Activated CD4-positive, alpha-beta T cell treated with anti-CD3 and anti-CD28 coated beads, Interleukin-2, amount 50 U/mL, for 1 hour (primary cell): ENCODE measurements around the gene ADAM15.

Source experiments
- DNase-seq: peaks from one replicate; pipeline ENCODE4 v3.0.0-alpha.2; 2020

The ADAM15 gene

DNA sequence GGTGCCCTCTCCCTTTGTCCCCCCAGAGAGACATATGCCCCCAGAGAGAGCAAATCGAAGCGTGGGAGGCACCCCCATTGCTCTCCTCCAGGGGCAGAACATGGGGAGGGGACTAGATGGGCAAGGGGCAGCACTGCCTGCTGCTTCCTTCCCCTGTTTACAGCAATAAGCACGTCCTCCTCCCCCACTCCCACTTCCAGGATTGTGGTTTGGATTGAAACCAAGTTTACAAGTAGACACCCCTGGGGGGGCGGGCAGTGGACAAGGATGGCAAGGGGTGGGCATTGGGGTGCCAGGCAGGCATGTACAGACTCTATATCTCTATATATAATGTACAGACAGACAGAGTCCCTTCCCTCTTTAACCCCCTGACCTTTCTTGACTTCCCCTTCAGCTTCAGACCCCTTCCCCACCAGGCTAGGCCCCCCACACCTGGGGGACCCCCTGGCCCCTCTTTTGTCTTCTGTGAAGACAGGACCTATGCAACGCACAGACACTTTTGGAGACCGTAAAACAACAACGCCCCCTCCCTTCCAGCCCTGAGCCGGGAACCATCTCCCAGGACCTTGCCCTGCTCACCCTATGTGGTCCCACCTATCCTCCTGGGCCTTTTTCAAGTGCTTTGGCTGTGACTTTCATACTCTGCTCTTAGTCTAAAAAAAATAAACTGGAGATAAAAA, 35.9 kb downstream of the ADAM15 start:
- no peak for DNase-seq

DNA sequence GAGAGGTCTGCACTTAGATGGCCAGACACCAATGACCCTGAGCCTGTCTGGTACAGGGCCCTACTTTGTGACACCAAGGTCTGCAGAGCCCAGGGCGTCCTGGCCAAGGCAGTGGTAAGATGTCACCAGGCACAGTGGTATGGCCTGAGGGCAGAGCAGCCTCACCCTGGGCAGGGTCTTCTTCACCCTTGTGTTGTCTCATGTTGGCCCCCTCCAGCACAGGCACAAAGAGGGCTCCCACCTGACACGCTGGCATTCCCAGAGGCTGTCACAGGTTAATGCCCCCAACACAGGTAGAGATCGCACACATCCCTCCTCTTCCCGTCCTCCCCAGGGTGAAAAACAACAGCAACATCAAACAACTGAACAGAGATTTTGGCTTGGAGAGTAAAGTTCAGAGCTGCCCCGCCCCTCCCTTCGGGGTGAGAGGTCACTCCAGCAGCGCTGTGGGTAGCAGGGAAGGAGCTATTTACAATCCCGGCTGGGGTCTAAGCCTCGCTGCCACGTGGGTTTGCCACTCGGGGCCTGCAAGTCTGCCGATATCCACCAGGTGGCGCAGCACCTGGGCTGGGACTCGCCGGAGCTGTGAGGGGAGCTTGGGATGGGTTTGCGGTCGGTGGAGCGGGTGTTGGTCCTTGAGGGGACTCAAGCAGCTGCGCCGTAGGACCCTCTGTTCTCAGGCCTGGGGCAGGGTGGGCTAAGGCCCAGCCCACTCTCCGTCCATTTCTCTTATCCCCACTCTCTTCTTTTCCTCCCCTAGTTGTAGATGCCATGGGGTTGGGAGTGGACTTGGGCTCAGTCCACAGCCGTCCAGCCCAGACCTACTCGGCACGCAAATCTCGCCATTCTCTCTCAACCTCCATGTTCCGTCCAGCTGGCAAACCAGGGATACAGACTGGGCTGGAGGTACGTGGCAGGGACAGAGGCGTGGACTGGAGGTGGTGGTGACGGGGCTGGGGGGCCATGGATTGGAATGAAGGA, 40.2 kb downstream of the ADAM15 start:
- DNase-seq: peak; percentile 80

DNA sequence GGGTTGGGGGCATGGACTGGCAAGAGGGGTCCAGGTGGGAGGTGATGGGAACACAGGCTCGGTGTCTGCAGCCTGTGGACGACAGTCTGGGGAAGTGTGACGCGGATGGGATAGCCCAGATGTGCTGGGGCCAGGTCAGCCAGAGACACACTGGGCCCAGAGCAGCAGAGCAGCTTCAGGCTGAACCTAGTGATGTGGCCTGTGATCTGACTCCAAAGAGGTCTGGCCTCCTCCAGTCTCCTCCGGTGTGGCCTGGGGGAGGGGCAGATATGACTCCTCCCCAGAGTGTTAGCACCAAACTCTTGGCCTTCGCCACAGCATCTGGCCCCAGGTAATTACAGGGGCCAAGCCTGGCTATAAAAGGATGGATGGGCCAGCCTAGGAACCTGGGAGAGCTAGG, 41.0 kb downstream of the ADAM15 start:
- DNase-seq: no peak

DNA sequence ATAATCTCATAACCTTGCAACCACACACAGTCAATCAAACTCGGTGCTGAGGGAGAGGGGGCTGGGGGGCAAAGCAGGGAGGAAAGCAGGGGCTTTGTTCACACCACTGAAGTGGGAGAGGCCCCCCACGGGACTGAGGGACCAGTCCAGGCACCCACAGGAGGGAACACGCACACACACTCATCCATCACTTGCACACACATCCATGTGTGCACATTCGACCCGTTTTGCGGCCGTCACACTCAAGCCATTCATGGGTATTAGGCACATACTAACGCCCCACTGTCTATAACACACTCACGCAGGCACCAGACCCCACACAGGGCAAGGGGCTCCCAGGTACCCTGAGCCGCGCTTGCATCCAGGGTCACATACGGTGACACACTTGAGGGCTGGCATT, 41.5 kb downstream of the ADAM15 start:
- no peak for DNase-seq

DNA sequence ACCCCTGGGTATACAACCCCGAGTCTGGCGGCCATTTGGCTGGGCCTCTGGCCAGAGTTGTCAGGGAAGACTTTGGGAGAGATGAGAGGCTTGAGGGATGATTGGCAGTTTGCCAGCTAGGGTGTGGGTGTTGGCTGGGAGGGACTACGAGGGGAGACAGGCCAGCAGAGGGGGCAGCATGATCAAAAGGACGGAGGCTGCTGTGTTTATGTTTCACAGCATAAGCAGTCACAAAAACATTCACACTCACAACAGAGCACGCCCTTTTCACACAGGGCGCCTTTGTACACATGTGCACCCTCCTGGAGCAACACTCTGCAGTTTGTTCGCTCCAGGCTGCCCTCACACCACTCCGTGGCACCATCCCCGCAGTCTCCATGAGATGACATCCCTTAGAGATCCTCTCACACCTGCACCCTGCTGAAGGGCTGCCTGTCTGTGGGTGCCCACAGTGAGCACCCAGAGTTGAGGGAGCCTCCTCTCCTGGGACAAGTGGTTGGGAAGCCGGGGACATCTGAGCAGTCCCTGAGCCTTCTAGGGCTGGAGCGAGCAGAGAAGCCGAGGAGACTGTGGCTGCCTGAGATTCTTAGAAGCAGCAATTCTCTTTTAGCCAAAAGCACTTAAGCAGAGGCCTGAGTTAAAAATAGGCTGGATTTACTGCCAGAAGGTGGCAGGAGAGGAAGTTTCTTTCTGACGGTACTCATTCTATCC, 43.0 kb downstream of the ADAM15 start:
- no peak for DNase-seq

- DNase-seq: no peak
Measured at GRCh38 chr1:155094622-155094948, 43.5 kb downstream of the ADAM15 start.

GRCh38 chr1:155099331-155099730, 48.2 kb downstream of the ADAM15 start:
- no peak for DNase-seq

GRCh38 chr1:155103325-155103724, 52.2 kb downstream of the ADAM15 start:
- DNase-seq: no peak

GRCh38 chr1:155104605-155105534, 53.8 kb downstream of the ADAM15 start:
- no peak for DNase-seq

DNA sequence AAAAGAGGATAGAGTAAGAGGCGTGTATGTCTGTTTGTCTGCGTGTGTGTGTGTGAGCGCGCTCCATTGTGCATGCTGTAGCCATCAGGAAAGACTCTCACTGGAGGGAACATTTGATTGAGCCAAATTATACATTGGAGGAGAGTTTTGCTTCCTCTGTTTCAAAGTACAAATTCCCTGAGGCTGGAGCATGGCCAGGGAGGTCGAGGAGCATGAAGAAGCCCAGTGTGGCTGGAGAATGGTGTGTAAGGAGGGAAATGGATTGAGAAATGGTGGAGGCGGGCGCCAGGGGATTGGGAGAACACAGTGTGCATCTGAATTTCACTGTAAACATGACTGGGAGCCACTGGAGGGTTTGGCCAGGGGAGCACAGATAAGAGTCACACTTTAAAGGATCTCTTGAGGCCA, 54.5 kb downstream of the ADAM15 start:
- DNase-seq: no peak

GRCh38 chr1:155106862-155107261, 55.7 kb downstream of the ADAM15 start:
- DNase-seq: no peak

- no peak for DNase-seq
Measured at GRCh38 chr1:155107309-155108264, 56.5 kb downstream of the ADAM15 start.

DNA sequence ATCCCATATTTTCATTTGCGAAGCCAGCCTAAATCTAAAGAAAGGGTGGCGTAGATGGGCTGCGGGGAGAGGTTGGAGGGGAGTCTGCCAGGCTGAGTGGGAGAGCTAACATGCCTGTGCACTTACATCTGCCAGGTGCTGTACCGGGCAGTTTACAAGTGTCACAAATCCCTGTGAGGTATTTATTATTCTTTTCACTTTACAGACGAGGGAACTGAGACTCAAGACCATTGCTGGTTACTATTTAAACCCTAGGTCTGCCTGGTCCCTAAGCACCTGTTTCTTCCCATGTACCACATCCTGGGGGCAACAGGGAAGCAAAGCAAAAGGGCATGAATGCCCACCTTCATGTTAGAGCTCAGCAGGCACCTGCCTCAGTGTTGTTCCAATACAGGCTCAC, 57.2 kb downstream of the ADAM15 start:
- DNase-seq: no peak

- no peak for DNase-seq
Measured at GRCh38 chr1:155110381-155110780, 59.3 kb downstream of the ADAM15 start.

DNA sequence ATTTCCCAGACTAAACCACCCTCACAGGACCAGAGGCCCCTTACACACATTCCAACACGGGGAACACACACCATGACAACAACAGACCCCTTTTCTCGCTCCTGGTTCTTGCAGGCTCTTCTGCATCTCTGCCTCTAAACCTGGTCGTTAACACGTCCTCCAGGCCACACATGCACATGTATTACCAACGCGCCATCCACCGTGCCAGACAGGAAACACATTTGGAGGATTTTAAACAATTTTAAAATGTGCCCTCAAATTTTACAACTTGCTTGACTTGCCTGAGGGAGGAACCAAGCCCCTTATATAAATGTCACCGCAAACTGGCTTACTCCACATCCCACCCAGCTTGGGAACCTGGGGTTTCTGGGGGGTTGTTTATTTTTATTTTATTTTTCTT, 59.7 kb downstream of the ADAM15 start:
- no peak for DNase-seq
